ENCODE measurements around the gene RFX3.
A peak's percentile ranks its signal among the peaks of the same experiment; 100 is the strongest.
"Not testable (repeated sequence)": the region's sequence is repeated elsewhere in the genome, so short reads cannot be mapped to it uniquely, and the experiment has no call there.

RFX3 gene

DNA sequence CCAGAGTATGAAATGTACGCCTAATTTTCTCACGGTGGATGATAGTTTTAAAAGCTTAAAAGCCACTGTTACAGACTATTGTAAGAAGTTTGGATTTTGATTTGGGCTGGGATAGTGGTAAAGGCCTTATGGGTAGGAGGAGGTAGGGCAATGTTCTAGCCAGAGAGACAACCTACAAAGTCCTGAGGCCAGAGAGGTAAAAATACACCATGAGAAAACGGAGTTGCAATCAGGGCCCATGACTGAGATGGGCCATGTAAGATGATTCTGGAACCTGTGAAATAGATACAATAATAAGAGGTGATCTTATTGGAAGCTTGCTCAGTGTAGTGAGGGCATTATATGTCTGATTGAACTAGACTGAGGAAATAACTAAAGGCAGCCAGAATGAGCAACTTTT, 188.8 kb downstream of the RFX3 start:
- no peak for DNase-seq (ENCODE audit: low read depth)
- no peak overlapping the region for H3K4me3 ChIP-seq (replicated peaks; ENCODE audit: low read depth, low read length)
- TF ChIP-seq, protein P1, sequence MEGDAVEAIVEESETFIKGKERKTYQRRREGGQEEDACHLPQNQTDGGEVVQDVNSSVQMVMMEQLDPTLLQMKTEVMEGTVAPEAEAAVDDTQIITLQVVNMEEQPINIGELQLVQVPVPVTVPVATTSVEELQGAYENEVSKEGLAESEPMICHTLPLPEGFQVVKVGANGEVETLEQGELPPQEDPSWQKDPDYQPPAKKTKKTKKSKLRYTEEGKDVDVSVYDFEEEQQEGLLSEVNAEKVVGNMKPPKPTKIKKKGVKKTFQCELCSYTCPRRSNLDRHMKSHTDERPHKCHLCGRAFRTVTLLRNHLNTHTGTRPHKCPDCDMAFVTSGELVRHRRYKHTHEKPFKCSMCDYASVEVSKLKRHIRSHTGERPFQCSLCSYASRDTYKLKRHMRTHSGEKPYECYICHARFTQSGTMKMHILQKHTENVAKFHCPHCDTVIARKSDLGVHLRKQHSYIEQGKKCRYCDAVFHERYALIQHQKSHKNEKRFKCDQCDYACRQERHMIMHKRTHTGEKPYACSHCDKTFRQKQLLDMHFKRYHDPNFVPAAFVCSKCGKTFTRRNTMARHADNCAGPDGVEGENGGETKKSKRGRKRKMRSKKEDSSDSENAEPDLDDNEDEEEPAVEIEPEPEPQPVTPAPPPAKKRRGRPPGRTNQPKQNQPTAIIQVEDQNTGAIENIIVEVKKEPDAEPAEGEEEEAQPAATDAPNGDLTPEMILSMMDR (IDR thresholded peaks at IDR 0.05; ENCODE audit: low read length, missing control alignments) = no peak

DNA sequence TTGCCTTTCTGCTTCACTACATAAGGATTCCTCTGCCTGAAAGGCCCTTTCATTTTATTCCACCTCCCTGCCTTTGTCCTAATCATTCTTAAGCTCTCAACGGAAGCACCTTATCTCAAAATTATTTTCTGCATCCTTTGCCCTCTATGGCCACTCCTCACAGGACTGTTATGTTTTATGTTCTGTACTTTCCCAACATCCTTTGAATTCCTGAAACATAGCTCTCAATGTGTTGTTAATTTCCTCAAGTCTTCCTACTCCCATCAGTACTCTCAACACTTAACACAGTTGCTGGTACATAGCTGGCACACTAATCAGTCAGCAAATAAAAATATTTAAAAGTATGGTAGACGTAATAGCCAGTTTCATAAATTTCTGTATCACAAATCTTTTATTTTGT, 193.0 kb downstream of the RFX3 start:
- no peak overlapping the region for H3K4me3 ChIP-seq (replicated peaks; ENCODE audit: low read depth, low read length)
- peak; percentile 60 for DNase-seq (ENCODE audit: low read depth)
- TF ChIP-seq, protein P1 (IDR thresholded peaks at IDR 0.05; ENCODE audit: low read length, missing control alignments) = no peak

DNA sequence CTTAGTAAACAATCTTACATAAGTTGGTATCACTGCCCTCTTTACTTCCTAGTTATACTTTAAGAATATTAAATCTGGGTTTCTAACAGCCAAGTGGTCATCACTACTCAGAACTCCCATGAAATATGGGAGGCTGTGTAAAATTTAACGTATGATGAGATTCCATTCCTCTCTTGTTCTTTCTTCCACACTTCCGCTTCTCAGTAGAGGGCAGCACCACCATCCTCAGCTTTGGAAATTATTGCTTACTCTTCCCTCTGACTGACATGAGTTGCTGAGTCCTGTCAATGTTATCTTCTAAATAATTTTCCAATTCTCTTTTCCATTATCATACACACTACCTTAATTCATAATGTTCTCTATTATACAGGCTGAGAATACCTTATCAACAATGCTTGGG, 194.0 kb downstream of the RFX3 start:
- peak; percentile 16 for DNase-seq (ENCODE audit: low read depth)
- TF ChIP-seq, protein P1 (IDR thresholded peaks at IDR 0.05; ENCODE audit: low read length, missing control alignments) = peak; percentile 32
- H3K4me3 ChIP-seq (replicated peaks; ENCODE audit: low read depth, low read length) = no peak overlapping the region

DNA sequence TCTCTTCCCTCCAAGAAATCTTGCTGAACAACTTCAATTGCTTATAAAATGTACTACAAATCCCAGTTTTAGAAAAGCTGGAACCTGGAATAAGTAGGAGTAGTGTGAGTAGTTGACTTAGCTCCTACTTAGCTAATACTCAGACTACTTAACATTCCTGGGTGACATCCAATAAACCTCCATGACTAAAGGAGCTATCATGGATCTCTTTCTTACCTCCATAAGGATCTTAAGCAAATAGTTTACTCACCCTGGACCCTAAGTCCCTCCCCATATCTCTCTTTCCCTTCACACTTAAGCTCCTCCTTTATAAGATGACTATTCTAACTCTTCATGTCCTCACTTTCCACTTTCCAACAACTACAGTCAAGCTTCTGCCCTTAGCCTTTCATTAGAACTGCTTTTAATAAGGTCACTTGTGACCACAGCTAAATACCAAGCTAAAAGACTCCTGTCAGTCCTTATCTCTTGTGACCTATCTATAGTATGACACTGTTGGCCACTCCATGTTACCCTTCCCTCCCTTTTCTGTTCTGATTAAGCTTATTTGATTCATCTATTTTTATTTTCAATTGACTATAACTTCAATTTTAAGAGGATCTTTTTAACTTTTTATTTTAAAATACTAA, 194.9 kb downstream of the RFX3 start:
- TF ChIP-seq, protein P1 (IDR thresholded peaks at IDR 0.05; ENCODE audit: low read length, missing control alignments) = no peak
- DNase-seq (ENCODE audit: low read depth) = peak; percentile 32
- no peak overlapping the region for H3K4me3 ChIP-seq (replicated peaks; ENCODE audit: low read depth, low read length)

DNA sequence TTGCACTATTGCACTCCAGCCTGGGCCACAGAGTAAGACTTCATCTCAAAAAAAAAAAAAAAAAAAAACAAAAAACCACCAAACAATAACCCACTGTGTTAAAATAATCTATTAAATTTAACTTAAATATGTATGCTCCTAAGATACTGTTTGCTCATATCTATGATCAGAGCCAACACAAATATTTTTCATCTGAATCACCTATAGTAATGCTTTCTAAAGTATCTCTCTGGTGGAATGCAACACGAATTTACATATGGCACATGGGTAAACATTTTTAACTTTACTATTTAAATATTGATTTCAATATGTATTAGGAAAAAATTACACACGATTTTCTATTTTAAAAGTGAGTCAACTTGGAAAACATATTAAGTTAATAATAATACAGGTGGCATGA, 196.4 kb downstream of the RFX3 start:
- TF ChIP-seq, protein P1 (IDR thresholded peaks at IDR 0.05; ENCODE audit: low read length, missing control alignments) = no peak
- H3K4me3 ChIP-seq (replicated peaks; ENCODE audit: low read depth, low read length) = no peak overlapping the region
- DNase-seq (ENCODE audit: low read depth) = peak; percentile 41

DNA sequence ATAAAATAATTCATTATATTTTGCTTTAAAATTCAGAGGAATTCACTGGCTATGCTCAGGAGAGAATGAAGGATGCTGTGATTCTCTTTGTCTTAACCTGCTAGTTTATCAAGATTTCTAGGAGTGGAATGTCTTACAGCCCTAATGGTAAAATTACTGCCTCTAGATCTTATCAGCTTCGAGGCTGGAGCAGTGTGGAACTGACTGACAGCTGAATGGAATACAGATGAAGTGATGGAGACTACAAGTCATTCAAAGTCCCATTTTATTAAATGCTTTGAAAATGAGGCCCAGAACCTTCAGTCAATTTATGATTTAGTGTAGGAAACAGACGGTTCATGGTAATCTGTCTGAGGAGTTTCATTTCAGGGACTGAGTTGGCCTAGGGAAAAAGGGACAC, 202.1 kb downstream of the RFX3 start:
- no peak for DNase-seq (ENCODE audit: low read depth)
- no peak overlapping the region for H3K4me3 ChIP-seq (replicated peaks; ENCODE audit: low read depth, low read length)
- TF ChIP-seq, protein P1 (IDR thresholded peaks at IDR 0.05; ENCODE audit: low read length, missing control alignments) = no peak

DNA sequence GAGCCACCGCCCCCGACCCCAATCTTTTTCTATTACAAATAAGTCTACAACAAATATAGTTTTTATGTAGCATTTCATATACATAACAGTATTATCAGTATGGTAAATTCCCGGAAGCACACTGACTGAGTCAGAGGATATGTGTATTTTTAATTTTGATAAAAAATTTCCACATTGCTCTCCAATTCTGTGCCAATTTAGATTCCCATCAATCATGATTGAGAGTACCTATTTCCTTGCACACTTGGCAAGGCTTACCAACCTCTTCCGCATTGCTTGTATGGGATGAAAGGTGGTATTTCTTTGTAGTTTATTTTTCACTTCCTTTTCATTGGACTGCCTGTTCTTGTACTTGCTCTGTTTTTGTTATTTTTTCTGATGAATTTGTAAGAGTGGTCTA, 204.6 kb downstream of the RFX3 start:
- no peak for DNase-seq (ENCODE audit: low read depth)
- TF ChIP-seq, protein P1 (IDR thresholded peaks at IDR 0.05; ENCODE audit: low read length, missing control alignments) = no peak

DNA sequence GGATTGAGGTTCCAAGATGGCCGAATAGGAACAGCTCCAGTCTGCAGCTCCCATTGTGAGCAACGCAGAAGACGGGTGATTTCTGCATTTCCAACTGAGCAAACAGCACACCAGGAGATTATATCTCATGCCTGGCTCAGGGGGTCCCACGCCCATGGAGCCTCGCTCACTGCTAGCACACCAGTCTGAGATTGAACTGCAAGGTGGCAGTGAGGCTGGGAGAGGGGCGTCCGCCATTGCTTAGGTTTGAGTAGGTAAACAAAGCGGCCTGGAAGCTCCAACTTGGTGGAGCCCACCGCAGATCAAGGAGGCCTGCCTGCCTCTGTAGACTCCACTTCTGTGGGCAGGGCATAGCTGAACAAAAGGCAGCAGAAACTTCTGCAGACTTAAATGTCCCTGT, 213.2 kb downstream of the RFX3 start:
- not testable (repeated sequence) for H3K4me3 ChIP-seq (replicated peaks; ENCODE audit: low read depth, low read length); DNase-seq (ENCODE audit: low read depth)

More for the DNA sequence above, 204.6 kb downstream of the RFX3 start:
- no peak overlapping the region for H3K4me3 ChIP-seq (replicated peaks; ENCODE audit: low read depth, low read length)
